Kidney (tissue), 14 donors: ENCODE measurements around the gene CREB1. TPM values are rescaled to one million over a fixed set of nuclear protein-coding genes. Genes with fewer than 3 reads are reported as not detected.

Source experiments
- DNase-seq, 5 donors: peaks; one replicate each; pipeline ENCODE4 v3.0.0-alpha.2; 2013 to 2020
- FAIRE-seq: peaks from 2 replicates; lab custom pipeline; 2012; peaks lifted over from hg19 to GRCh38; lab: Jason Lieb, UNC
- H3K27ac ChIP-seq, 2 donors: one replicate each; pipeline ENCODE4 v1.7.0; 2013; ENCODE audit warnings: low read depth in 2 of 2, low read length in 2 of 2, inconsistent platforms in 1 of 2
- H3K27me3 ChIP-seq: one replicate; pipeline ENCODE4 v1.7.1; 2013; ENCODE audit warnings: low read length, inconsistent platforms; ENCODE audit not compliant: control insufficient read depth, insufficient read depth
- H3K36me3 ChIP-seq, 3 donors: one replicate each; pipeline versions ENCODE4 v1.7.0 to v1.7.1; 2013; ENCODE audit warnings: low read length in 3 of 3, control low read depth in 1 of 3, inconsistent platforms in 1 of 3; ENCODE audit not compliant: insufficient read depth in 3 of 3, control insufficient read depth in 2 of 3
- H3K4me1 ChIP-seq, 3 donors: one replicate each; pipeline versions ENCODE4 v1.7.0 to v1.7.1; 2013; ENCODE audit warnings: low read length in 3 of 3, inconsistent platforms in 1 of 3, low read depth in 1 of 3; ENCODE audit not compliant: control insufficient read depth in 2 of 3, insufficient read depth in 2 of 3
- H3K4me3 ChIP-seq, 3 donors: one replicate each; pipeline versions ENCODE4 v1.7.0 to v1.8.1; 2013; ENCODE audit warnings: low read length in 3 of 3, control low read depth in 1 of 3, inconsistent platforms in 1 of 3
- H3K9ac ChIP-seq, 3 donors: one replicate each; pipeline versions ENCODE4 v1.7.0 to v1.7.1; 2013; ENCODE audit warnings: low read length in 3 of 3, control low read depth in 1 of 3, inconsistent platforms in 1 of 3
- H3K9me3 ChIP-seq, 3 donors: one replicate each; pipeline versions ENCODE4 v1.7.0 to v1.7.1; 2013; ENCODE audit warnings: low read length in 3 of 3, control low read depth in 1 of 3, inconsistent platforms in 1 of 3; ENCODE audit not compliant: control insufficient read depth in 2 of 3, insufficient read depth in 1 of 3
- CTCF ChIP-seq: IDR thresholded peaks from 3 replicates; pipeline ENCODE4 v1.5.1; 2012; ENCODE audit warnings: mild to moderate bottlenecking, moderate library complexity, borderline replicate concordance; ENCODE audit not compliant: insufficient read depth; ENCODE audit errors: extremely low read depth
- intact Hi-C: fragments of 100-400 bp; cut with DNase I; formaldehyde crosslinking; loops from one replicate; pipeline ENCODE4 v1.11.1; 2022
- polyA plus RNA-seq: library from polyadenylated mRNA; stranded (reverse); fragments of 350-450 nt; fragmentation: Illumina TruSeq; extraction: RNeasy Lipid Tissue Mini Kit (QIAGEN cat#74804); gene quantifications from one replicate; pipeline ENCODE4 v1.2.3, GENCODE V29; 2014; ENCODE audit warnings: low read depth, low replicate concordance; ENCODE audit not compliant: insufficient read depth
- total RNA-seq: library from RNA; stranded (reverse); fragmentation: NEBNext Ultra II Directional; extraction: Animal tissue kit (Norgen Biotek cat#: 25700); gene quantifications from one replicate; pipeline ENCODE4 v1.2.1, GENCODE V29; 2021
- donor health status: control.
- donor health status: control.
- donor health status: control.
- donor health status: control.
- donor health status: control.
- donor health status: DM: yes; HTN: yes; CAD: no.
- donor health status: Normal renal cell carcinoma (clear cell type).

Gene CREB1
- total and polyA plus RNA-seq, 2 donors from 2014 or later, result 8.9 to 63.8 TPM

- DNase-seq (no peak), FAIRE-seq (no peak)
- Histone ChIP-seq H3K4me1 (no peaks in the 10 kb centered on the region), H3K27ac (no peak overlapping the region), H3K27me3 (no peaks in the 10 kb centered on the region), H3K4me3 (no peak overlapping the region), H3K9me3 (no peaks in the 10 kb centered on the region), H3K9ac (no peak overlapping the region), H3K36me3 (no peaks in the 10 kb centered on the region)
- TF ChIP-seq CTCF, result no peak
- intact Hi-C loops, result no loop called here
These were observed 45.0 kb upstream of the CREB1 start for GRCh38 chr2:207484444-207485391.

- no peaks in the 10 kb centered on the region for H3K4me1 ChIP-seq
- H3K36me3 ChIP-seq, result no peaks in the 10 kb centered on the region
- no peak overlapping the region for H3K9ac ChIP-seq
- H3K4me3 ChIP-seq, result no peak overlapping the region
- intact Hi-C loops, result no loop called here
- no peak for TF ChIP-seq CTCF
- H3K27ac ChIP-seq, result no peak overlapping the region
- FAIRE-seq, result no peak
- DNase-seq, result no peak
- H3K27me3 ChIP-seq, result no peaks in the 10 kb centered on the region
- H3K9me3 ChIP-seq, result no peaks in the 10 kb centered on the region
These were observed 42.0 kb upstream of the CREB1 start for GRCh38 chr2:207487650-207488311.

GRCh38 chr2:207489251-207489650, 40.5 kb upstream of the CREB1 start:
- Histone ChIP-seq H3K9me3 (no peaks in the 10 kb centered on the region), H3K27ac (no peak overlapping the region), H3K4me3 (no peak overlapping the region), H3K27me3 (no peaks in the 10 kb centered on the region), H3K9ac (no peak overlapping the region), H3K4me1 (no peaks in the 10 kb centered on the region), H3K36me3 (no peaks in the 10 kb centered on the region)
- DNase-seq (no peak), FAIRE-seq (no peak)
- intact Hi-C loops, result no loop called here
- no peak for TF ChIP-seq CTCF
